K562 (cell line): Measurements from ENCODE around the gene ANKRD11. TPM values are rescaled to one million over a fixed set of nuclear protein-coding genes. Genes with fewer than 3 reads are reported as not detected.

ENCODE experiments used
- ATAC-seq: fragments of 200-7000 bp; cut with Tn5 transposase; 3 replicates; pipeline ENCODE4 v1.9.1; 2020; ENCODE audit warnings: moderate library complexity
- BruUV-seq: library from RNA; stranded (reverse); fragments of 400-500 nt; replicated peaks from 2 replicates; lab custom pipeline; 2021; lab: Mats Ljungman, UMichigan
- CTCF ChIA-PET: fragments of 300-600 bp; formaldehyde crosslinking; extraction: SDS; loops from one replicate; lab custom pipeline; 2021; ENCODE audit warnings: low intra/inter-chr PET ratio; lab: Yijun Ruan, JAX
- POLR2A ChIA-PET: fragments of 300-600, 350-650 bp; sonication (Branson Sonifier 250); formaldehyde crosslinking; extraction: SDS; loops from one replicate; lab custom pipeline; 2021; ENCODE audit warnings: antibody characterized with exemption, inconsistent platforms; lab: Yijun Ruan, JAX
- DNase-seq, 4 experiments: peaks; one replicate each; pipeline versions ENCODE4 v3.0.0 to v3.0.0-alpha.2; 2011 to 2018; ENCODE audit warnings: low spot score in 3 of 4, mixed read lengths in 3 of 4; ENCODE audit errors: extremely low read depth in 1 of 4
- FAIRE-seq: peaks from 2 replicates; lab custom pipeline; 2011; peaks lifted over from hg19 to GRCh38; lab: Jason Lieb, UNC
- H2AFZ ChIP-seq: 2 replicates; pipeline ENCODE4 v1.6.0; 2011; ENCODE audit warnings: low read depth, low read length, control low read depth, inconsistent platforms
- H3K27ac ChIP-seq: fragments of 200-600 bp; 3 replicates; pipeline ENCODE4 v1.8.0; 2011; ENCODE audit warnings: low read depth, mild to moderate bottlenecking, control low read depth, inconsistent platforms, low read length, moderate library complexity, mixed read lengths; ENCODE audit errors: extremely low read depth
- H3K27me3 ChIP-seq, 2 experiments: fragments of 300-600 bp in 1 of 2; 2 replicates in 1 of 2; 3 replicates in 1 of 2; pipeline versions ENCODE4 v1.6.0 to v1.8.0; 2011; ENCODE audit warnings: inconsistent platforms in 2 of 2, low read length in 2 of 2, mild to moderate bottlenecking in 1 of 2, mixed read lengths in 1 of 2, moderate library complexity in 1 of 2; ENCODE audit not compliant: control insufficient read depth in 2 of 2, insufficient read depth in 2 of 2
- H3K36me3 ChIP-seq: fragments of 300-600 bp; 3 replicates; pipeline ENCODE4 v1.8.0; 2011; ENCODE audit warnings: mild to moderate bottlenecking, low read length, inconsistent platforms; ENCODE audit not compliant: control insufficient read depth, insufficient read depth
- H3K4me1 ChIP-seq, 2 experiments: fragments of 200-600 bp in 1 of 2; replicated peaks in 1 of 2; 2 replicates in 1 of 2; 3 replicates in 1 of 2; pipeline versions ENCODE4 v1.5.1 to v1.8.0; 2011; ENCODE audit warnings: inconsistent platforms in 2 of 2, low read length in 2 of 2, mild to moderate bottlenecking in 1 of 2, mixed read lengths in 1 of 2, moderate library complexity in 1 of 2; ENCODE audit not compliant: control insufficient read depth in 2 of 2, insufficient read depth in 2 of 2
- H3K4me2 ChIP-seq: 2 replicates; pipeline ENCODE4 v1.6.1; 2011; ENCODE audit warnings: low read length, control low read depth, inconsistent platforms, mixed read lengths; ENCODE audit not compliant: insufficient read depth
- H3K4me3 ChIP-seq: fragments of 200-600 bp; sonication (generic), shearing (Covaris generic); 2 replicates; pipeline ENCODE4 v1.5.1; 2016; ENCODE audit warnings: control low read depth, inconsistent platforms
- H3K79me2 ChIP-seq: fragments of 200-600 bp; 3 replicates; pipeline ENCODE4 v1.8.0; 2011; ENCODE audit warnings: low read length, inconsistent platforms; ENCODE audit not compliant: control insufficient read depth, insufficient read depth
- H3K9ac ChIP-seq, 2 experiments: 2 replicates each; pipeline versions ENCODE4 v1.6.0 to v1.6.1; 2011; ENCODE audit warnings: low read depth in 2 of 2, low read length in 2 of 2, control low read depth in 1 of 2, inconsistent platforms in 1 of 2, mild to moderate bottlenecking in 1 of 2, mixed read lengths in 1 of 2; ENCODE audit not compliant: insufficient read depth in 1 of 2
- H3K9me1 ChIP-seq: one replicate; pipeline ENCODE4 v1.6.0; 2011; ENCODE audit warnings: inconsistent platforms, mild to moderate bottlenecking, low read length, moderate library complexity; ENCODE audit not compliant: control insufficient read depth, insufficient read depth
- H3K9me3 ChIP-seq: replicated peaks from 2 replicates; pipeline ENCODE4 v1.5.1; 2011; ENCODE audit warnings: low read depth, low read length, inconsistent platforms; ENCODE audit not compliant: control insufficient read depth, insufficient read depth
- H4K20me1 ChIP-seq: replicated peaks from 2 replicates; pipeline ENCODE4 v1.6.1; 2011; ENCODE audit warnings: low read length, inconsistent platforms, mixed read lengths; ENCODE audit not compliant: control insufficient read depth, insufficient read depth
- ARID2 ChIP-seq: fragments of 450-650 bp; IDR thresholded peaks from 2 replicates; pipeline ENCODE4 v1.6.1; 2017; ENCODE audit warnings: antibody characterized with exemption, mild to moderate bottlenecking
- HEY1 ChIP-seq: fragments of 250-450 bp; sonication (Bioruptor Pico); IDR thresholded peaks from 2 replicates; pipeline ENCODE4 v1.5.0; 2020; ENCODE audit warnings: mild to moderate bottlenecking, moderate library complexity, borderline replicate concordance
- POLR2G ChIP-seq: fragments of 200-400 bp; formaldehyde crosslinking; IDR thresholded peaks from 2 replicates; pipeline ENCODE4 v1.6.1; 2017; ENCODE audit warnings: low read depth, mild to moderate bottlenecking, antibody characterized with exemption, low read length, moderate library complexity
- RBM22 ChIP-seq: fragments of 200-400 bp; formaldehyde crosslinking; IDR thresholded peaks from 2 replicates; pipeline ENCODE4 v1.6.1; 2018; ENCODE audit warnings: low read length, low read depth; ENCODE audit not compliant: poor library complexity, severe bottlenecking
- WGBS: fragments of 100-300 bp; shearing (Covaris generic); methylation state at CpG from one replicate; pipeline ENCODE4 v1.1.6; 2016; ENCODE audit warnings: low coverage, mixed read lengths; ENCODE audit not compliant: insufficient coverage; ENCODE audit errors: missing lambda C conversion rate; 5-methylcytosine and 5-hydroxymethylcytosine counted together
- in situ Hi-C: fragments of 300-500 bp; cut with MboI; formaldehyde crosslinking; loops from 4 replicates; pipeline ENCODE4 v1.15.0; 2018; ENCODE audit warnings: inconsistent platforms, mixed read lengths
- intact Hi-C: fragments of 100-400 bp; cut with micrococcal nuclease; formaldehyde crosslinking; loops from 2 replicates; pipeline ENCODE4 v1.14.2; 2022
- polyA plus RNA-seq, 8 experiments: library from polyadenylated mRNA; depleted of rRNA in 4 of 8; stranded (reverse) in 5 of 8; unstranded in 3 of 8; fragments of >200 nt; fragmentation: Nextera tagmentation in 2 of 8; fragmentation: Illumina TruSeq in 1 of 8; extraction: Ambion mirVana in 2 of 8; extraction: Trizol in 1 of 8; gene quantifications; 2 replicates each; pipeline versions ENCODE4 v1.2.1 to v1.2.3, GENCODE V29; 2011 to 2014; ENCODE audit warnings: inconsistent platforms in 1 of 8, missing spikeins in 1 of 8
- total RNA-seq, 7 experiments: library from RNA; depleted of rRNA in 6 of 7; stranded (reverse); fragments of >200 nt in 6 of 7; fragmentation: Illumina TruSeq in 2 of 7; extraction: Trizol in 2 of 7; gene quantifications; 2 replicates each; pipeline versions ENCODE4 v1.2.1 to v1.2.3, GENCODE V29; 2011 to 2021; ENCODE audit warnings: low replicate concordance in 1 of 7

ANKRD11 gene
- total and polyA plus RNA-seq, 9 of the 15 experiments (the other 6 are each of a cell fraction or from before 2014, with no cell fraction given): 4.7 to 126 (median 31.7) TPM

DNA sequence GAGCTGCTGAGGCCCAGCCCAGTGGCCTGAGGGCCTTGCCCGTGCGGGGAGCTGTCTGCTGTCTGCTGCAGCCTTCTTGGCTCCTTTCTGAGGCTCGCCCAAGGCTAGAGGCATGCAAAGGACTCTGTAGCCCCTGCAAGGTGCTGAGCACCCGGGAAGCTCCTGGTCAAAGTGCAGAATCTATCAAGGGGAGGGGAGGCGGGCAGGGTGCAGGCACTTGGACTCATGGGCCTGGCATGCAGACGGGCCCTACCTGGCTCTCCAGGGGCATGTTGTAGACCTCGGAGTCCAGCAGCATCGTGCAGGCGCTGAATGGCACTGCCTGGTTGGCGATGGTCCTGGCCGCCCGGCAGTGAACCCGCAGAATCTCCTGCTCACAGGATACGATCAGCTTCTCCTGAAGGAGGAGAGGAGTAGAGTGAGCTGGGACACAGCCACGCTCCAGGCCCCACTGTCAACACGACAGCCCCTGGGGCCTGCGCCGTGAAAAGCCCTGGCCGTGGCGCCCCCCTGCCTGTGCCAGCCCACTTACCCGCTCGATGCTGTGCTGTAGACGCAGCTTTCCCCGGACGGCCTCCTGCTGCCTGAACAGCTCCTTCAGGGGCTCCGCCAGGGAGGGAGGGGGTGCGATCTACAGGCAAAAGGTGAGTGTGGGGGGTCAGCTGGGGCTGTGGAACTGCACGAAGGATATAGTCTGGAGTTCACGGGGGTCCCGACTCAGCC is 215.6 kb downstream of the ANKRD11 start:
- 97% methylated on average over 24 of the region's 30 CpGs for WGBS
- no peak overlapping the region for H3K4me3 ChIP-seq
- no peak for DNase-seq
- POLR2A ChIA-PET: interaction anchor here (1.0 kb wide), 1 partner anchor 13 kb away, joined by 3 read pairs; no protein-coding TSS in a partner anchor
- intact Hi-C loops (no loop called here), in situ Hi-C loops (no loop called here)
- H3K36me3 ChIP-seq: peaks cover 90% of the 10 kb centered on the region; the same call in 2 of the 3 replicates
- no peak overlapping the region for H3K4me2 ChIP-seq
- H3K27me3 ChIP-seq: no peaks in the 10 kb centered on the region
- H3K9me3 ChIP-seq: no peaks in the 10 kb centered on the region
- peaks cover 3% of the 10 kb centered on the region for H3K9me1 ChIP-seq
- peaks cover 0 to 34% of the 10 kb centered on the region in 2 experiments; a peak in 1 of 5 replicates for H3K4me1 ChIP-seq
- H2AFZ ChIP-seq: no peak overlapping the region
- ATAC-seq: no peak
- no peaks in the 10 kb centered on the region; the same call in 1 of the 3 replicates for H3K79me2 ChIP-seq
- H3K27ac ChIP-seq: no peak overlapping the region
- H3K9ac ChIP-seq: no peak overlapping the region; a peak in 1 of 4 replicates
- no peak for FAIRE-seq
- no TSS peak for BruUV-seq
- no peak for TF ChIP-seq ARID2
- peak; percentile 29 for TF ChIP-seq POLR2G
- TF ChIP-seq RBM22: peak; percentile 64
- TF ChIP-seq HEY1: no peak
- TF ChIP-seq, all 486 proteins: peak for 2
- CTCF ChIA-PET: no interaction called here
- no peaks in the 10 kb centered on the region for H4K20me1 ChIP-seq
